Keratinocyte (primary cell): Measurements from ENCODE around the gene CFAP53.

Experiments
- EZH2 ChIP-seq: IDR thresholded peaks from one replicate; pipeline ENCODE4 v1.6.1; 2012; ENCODE audit warnings: inconsistent platforms, mild to moderate bottlenecking, low read length, moderate library complexity
- TF ChIP-seq, protein P1 (sequence below), 3 experiments: IDR thresholded peaks in 1 of 3; conservative IDR thresholded peaks in 1 of 3; optimal IDR thresholded peaks in 1 of 3; 2 replicates in 2 of 3; 3 replicates in 1 of 3; pipeline versions ENCODE3 to v1.5.1; 2011; ENCODE audit warnings: low read length in 3 of 3, mild to moderate bottlenecking in 3 of 3, moderate library complexity in 2 of 3, control low read depth in 1 of 3, inconsistent platforms in 1 of 3; ENCODE audit not compliant: insufficient read depth in 2 of 3; ENCODE audit errors: extremely low read depth in 1 of 3

GRCh38 chr18:50313031-50313607 is 46.8 kb upstream of the CFAP53 start:
- TF ChIP-seq, protein P1, sequence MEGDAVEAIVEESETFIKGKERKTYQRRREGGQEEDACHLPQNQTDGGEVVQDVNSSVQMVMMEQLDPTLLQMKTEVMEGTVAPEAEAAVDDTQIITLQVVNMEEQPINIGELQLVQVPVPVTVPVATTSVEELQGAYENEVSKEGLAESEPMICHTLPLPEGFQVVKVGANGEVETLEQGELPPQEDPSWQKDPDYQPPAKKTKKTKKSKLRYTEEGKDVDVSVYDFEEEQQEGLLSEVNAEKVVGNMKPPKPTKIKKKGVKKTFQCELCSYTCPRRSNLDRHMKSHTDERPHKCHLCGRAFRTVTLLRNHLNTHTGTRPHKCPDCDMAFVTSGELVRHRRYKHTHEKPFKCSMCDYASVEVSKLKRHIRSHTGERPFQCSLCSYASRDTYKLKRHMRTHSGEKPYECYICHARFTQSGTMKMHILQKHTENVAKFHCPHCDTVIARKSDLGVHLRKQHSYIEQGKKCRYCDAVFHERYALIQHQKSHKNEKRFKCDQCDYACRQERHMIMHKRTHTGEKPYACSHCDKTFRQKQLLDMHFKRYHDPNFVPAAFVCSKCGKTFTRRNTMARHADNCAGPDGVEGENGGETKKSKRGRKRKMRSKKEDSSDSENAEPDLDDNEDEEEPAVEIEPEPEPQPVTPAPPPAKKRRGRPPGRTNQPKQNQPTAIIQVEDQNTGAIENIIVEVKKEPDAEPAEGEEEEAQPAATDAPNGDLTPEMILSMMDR (optimal IDR thresholded peaks at IDR 0.05 in 1 of 3, IDR thresholded peaks at IDR 0.05 in 1 of 3, conservative IDR thresholded peaks at IDR 0.05 in 1 of 3; ENCODE audit: extremely low read depth in 1 of 3, insufficient read depth in 2 of 3, low read length in 3 of 3), result no peak
- TF ChIP-seq EZH2, result no peak
